GM10248 (cell line): ENCODE results near the gene UBP1.
"Not testable (repeated sequence)": the region's sequence is repeated elsewhere in the genome, so short reads cannot be mapped to it uniquely, and the experiment has no call there.

Source experiments
- CTCF ChIA-PET: fragments of 300-600 bp; sonication (Branson Sonifier 250); formaldehyde crosslinking; extraction: SDS; loops from one replicate; lab custom pipeline; 2021; ENCODE audit warnings: antibody characterized with exemption; lab: Yijun Ruan, JAX
- POLR2A ChIA-PET: fragments of 350-650 bp; sonication (Branson Sonifier 250); formaldehyde crosslinking; extraction: SDS; loops from one replicate; lab custom pipeline; 2020; ENCODE audit warnings: antibody characterized with exemption; lab: Yijun Ruan, JAX
- DNase-seq: peaks from one replicate; pipeline ENCODE4 v3.0.0; 2012; ENCODE audit errors: extremely low spot score
- TF ChIP-seq, protein P1 (sequence below): IDR thresholded peaks from 2 replicates; pipeline ENCODE4 v1.5.1; 2012; ENCODE audit warnings: mild to moderate bottlenecking, low read depth; ENCODE audit errors: extremely low read depth, missing control alignments, control extremely low read depth

The UBP1 gene

DNA sequence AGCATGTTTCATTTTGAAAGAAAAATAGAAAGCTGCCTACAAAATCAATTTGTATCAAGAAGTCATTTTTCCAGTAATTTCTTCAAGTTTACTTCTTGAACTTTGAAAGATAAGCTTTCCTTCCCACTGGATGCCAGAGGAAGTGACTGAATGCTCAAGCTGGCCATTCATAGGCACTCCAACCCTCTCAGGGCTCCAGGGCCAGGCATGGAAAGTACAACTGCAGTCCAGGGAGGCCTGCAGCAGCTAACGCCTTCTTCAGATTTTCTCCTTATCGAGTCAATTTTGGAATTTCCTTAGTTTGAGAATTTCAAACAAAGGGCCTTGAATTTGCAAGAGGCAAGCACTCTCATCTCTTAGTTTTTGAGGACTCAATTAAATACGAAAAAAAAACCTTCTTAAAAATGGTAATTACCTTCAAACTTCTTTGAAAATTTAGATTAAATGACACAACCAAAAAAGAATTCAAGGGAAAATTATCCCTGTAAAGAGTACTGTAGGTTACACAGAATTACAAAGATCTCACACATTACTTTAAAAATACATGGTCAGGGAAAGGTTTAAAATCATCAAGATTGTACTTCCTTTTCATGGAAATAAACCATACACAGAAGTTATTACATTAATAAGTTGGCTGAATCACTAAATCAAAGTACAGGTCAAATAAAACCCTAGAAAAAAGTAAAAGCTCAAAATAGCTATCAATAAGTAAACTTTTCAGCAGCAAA is 2.5 kb downstream of the UBP1 start:
- ChIA-PET CTCF (interaction anchor here (1.4 to 4.4 kb wide), 4 partner anchors 8 to 350 kb away, joined by 3 to 21 read pairs (median 8); no protein-coding TSS in a partner anchor), POLR2A (no interaction called here)
- TF ChIP-seq, protein P1, sequence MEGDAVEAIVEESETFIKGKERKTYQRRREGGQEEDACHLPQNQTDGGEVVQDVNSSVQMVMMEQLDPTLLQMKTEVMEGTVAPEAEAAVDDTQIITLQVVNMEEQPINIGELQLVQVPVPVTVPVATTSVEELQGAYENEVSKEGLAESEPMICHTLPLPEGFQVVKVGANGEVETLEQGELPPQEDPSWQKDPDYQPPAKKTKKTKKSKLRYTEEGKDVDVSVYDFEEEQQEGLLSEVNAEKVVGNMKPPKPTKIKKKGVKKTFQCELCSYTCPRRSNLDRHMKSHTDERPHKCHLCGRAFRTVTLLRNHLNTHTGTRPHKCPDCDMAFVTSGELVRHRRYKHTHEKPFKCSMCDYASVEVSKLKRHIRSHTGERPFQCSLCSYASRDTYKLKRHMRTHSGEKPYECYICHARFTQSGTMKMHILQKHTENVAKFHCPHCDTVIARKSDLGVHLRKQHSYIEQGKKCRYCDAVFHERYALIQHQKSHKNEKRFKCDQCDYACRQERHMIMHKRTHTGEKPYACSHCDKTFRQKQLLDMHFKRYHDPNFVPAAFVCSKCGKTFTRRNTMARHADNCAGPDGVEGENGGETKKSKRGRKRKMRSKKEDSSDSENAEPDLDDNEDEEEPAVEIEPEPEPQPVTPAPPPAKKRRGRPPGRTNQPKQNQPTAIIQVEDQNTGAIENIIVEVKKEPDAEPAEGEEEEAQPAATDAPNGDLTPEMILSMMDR: no peak
- DNase-seq: no peak

DNA sequence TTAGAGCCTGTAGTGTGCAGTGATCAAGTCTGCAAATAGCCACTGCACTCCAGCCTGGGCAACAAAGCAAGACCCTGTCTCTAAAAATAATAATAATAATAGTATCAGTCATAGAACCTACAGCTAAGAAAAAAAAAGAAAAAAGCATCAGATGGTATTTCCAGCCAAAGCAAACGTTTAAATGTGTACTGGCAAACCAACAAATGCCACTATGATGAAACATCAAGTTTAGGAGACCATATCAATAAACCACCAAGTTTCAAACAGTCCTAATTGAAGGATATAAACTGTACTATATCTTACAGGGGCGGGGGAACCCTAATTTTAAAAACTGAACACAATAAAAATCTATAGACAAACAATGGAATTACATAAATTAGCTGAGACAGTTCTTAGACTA is 6.4 kb downstream of the UBP1 start:
- ChIA-PET POLR2A (no interaction called here), CTCF (interaction anchor here (1.0 kb wide), 1 partner anchor 8 kb away, joined by 4 read pairs; no protein-coding TSS in a partner anchor)
- TF ChIP-seq, protein P1: no peak
- no peak for DNase-seq

DNA sequence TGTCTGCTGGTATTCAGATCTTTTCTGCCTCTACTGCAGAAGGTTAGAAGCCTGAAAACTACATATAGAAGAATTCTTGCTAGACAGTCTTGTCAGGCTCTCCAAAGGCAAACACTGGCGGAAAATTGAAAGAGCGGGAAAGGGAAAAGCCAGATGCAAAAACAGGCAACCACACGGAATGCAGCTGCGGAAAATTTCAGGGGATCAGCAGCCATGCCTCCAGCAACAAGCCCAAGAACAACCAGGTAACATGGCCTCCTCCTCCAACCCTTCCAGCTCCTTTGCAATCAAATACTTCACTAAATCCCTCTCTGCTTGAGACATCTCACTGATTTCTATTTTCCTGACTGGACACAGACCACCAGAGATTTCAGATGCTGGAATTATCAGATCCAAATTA is 9.6 kb downstream of the UBP1 start:
- TF ChIP-seq, protein P1: no peak
- no peak for DNase-seq
- CTCF ChIA-PET: interaction anchor here (1.1 to 2.7 kb wide), 2 partner anchors 9 to 356 kb away, joined by 3 to 21 read pairs; partner anchors contain the start of gene UBP1
- POLR2A ChIA-PET: interaction anchor here (1.1 kb wide), 1 partner anchor 9 kb away, joined by 4 read pairs; the partner anchor contains the start of gene UBP1

GRCh38 chr3:33430061-33430460 is 10.1 kb downstream of the UBP1 start:
- POLR2A ChIA-PET: interaction anchor here (1.1 kb wide), 1 partner anchor 10 kb away, joined by 4 read pairs; the partner anchor contains the start of gene UBP1
- DNase-seq: no peak
- CTCF ChIA-PET: interaction anchor here (1.1 to 2.7 kb wide), 4 partner anchors 9 to 357 kb away, joined by 3 to 21 read pairs (median 4); partner anchors contain the start of gene UBP1
- TF ChIP-seq, protein P1: no peak

- CTCF ChIA-PET: interaction anchor here (1.1 to 2.7 kb wide), 4 partner anchors 10 to 358 kb away, joined by 3 to 21 read pairs (median 4); partner anchors contain the start of gene UBP1
- POLR2A ChIA-PET, DNase-seq: not testable (repeated sequence)
These were observed 10.9 kb downstream of the UBP1 start for GRCh38 chr3:33429306-33429705.

DNA sequence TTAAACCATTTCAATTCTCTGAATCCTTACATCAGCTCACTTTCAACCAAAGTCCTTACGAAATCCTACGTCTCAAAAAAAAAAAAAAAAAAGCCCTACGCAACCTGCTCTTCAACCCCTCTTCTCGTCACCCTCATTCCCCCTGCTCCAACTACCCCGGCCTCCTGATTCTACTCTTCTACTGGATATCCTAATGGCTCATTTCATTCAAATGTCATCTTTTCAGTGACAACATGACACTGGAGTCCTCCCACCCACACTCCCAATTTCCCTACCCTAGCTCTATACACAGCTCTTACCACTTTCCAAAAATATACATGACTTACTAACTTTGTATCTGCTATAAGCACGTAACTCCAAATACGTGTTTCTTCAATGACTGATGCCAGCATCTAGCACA is 11.5 kb downstream of the UBP1 start:
- CTCF ChIA-PET: interaction anchor here (1.7 to 2.7 kb wide), 3 partner anchors 10 to 297 kb away, joined by 4 to 21 read pairs (median 5); partner anchors contain the start of gene UBP1
- DNase-seq: no peak
- TF ChIP-seq, protein P1: no peak
- POLR2A ChIA-PET: interaction anchor here (0.6 kb wide), 1 partner anchor 217 kb away, joined by 4 read pairs; no protein-coding TSS in a partner anchor
